IMR-90 (cell line): ENCODE measurements around the gene TJP3. TPM values are rescaled to one million over a fixed set of nuclear protein-coding genes. Genes with fewer than 3 reads are reported as not detected.

Experiments used
- ATAC-seq: fragments of 200-7000 bp; cut with Tn5 transposase; 2 replicates; pipeline ENCODE4 v1.9.1; 2020; ENCODE audit warnings: low read depth, mild to moderate bottlenecking, moderate library complexity
- BruUV-seq: library from RNA; stranded (reverse); fragments of 400-500 nt; replicated peaks from 2 replicates; lab custom pipeline; 2021; lab: Mats Ljungman, UMichigan
- CTCF ChIA-PET: fragments of 300-600 bp; formaldehyde crosslinking; extraction: SDS; loops from one replicate; lab custom pipeline; 2021; ENCODE audit warnings: antibody characterized with exemption; lab: Yijun Ruan, JAX
- POLR2A ChIA-PET: fragments of 300-600 bp; sonication (Branson Sonifier 250); formaldehyde crosslinking; loops from one replicate; lab custom pipeline; 2022; ENCODE audit warnings: antibody characterized with exemption; ENCODE audit not compliant: unreplicated experiment; lab: Charles Lee
- DNase-seq: peaks from one replicate; pipeline ENCODE4 v3.0.0; 2013
- H2AFZ ChIP-seq: replicated peaks from 2 replicates; pipeline ENCODE3; 2013; ENCODE audit warnings: low read length, mild to moderate bottlenecking; ENCODE audit not compliant: poor library complexity
- H2AK5ac ChIP-seq: 2 replicates; pipeline ENCODE4 v1.6.1; 2013; ENCODE audit warnings: low read depth, low read length, inconsistent platforms
- H2AK9ac ChIP-seq: replicated peaks from 2 replicates; pipeline ENCODE3; 2013; ENCODE audit warnings: mild to moderate bottlenecking, low read depth, low read length, moderate library complexity; ENCODE audit not compliant: poor library complexity
- H2BK120ac ChIP-seq: 2 replicates; pipeline ENCODE4 v1.6.1; 2013; ENCODE audit warnings: low read depth, low read length, inconsistent platforms
- H2BK15ac ChIP-seq: 3 replicates; pipeline ENCODE4 v1.6.1; 2013; ENCODE audit warnings: low read depth, low read length, inconsistent platforms
- H2BK20ac ChIP-seq: 2 replicates; pipeline ENCODE4 v1.6.1; 2013; ENCODE audit warnings: low read depth, mild to moderate bottlenecking, inconsistent platforms, low read length, moderate library complexity
- H2BK5ac ChIP-seq: 2 replicates; pipeline ENCODE4 v1.6.1; 2013; ENCODE audit warnings: mild to moderate bottlenecking, low read depth, low read length, inconsistent platforms; ENCODE audit not compliant: poor library complexity, severe bottlenecking
- H3K14ac ChIP-seq: replicated peaks from 2 replicates; pipeline ENCODE4 v1.6.1; 2013; ENCODE audit warnings: low read depth, low read length, inconsistent platforms
- H3K18ac ChIP-seq: 2 replicates; pipeline ENCODE4 v1.6.1; 2013; ENCODE audit warnings: low read depth, low read length, control low read depth
- H3K23ac ChIP-seq: 2 replicates; pipeline ENCODE4 v1.6.1; 2013; ENCODE audit warnings: low read depth, low read length, inconsistent platforms
- H3K27ac ChIP-seq: 2 replicates; pipeline ENCODE4 v1.5.1; 2013; ENCODE audit warnings: mild to moderate bottlenecking, control low read depth, low read length; ENCODE audit not compliant: insufficient read depth
- H3K27me3 ChIP-seq: 2 replicates; pipeline ENCODE4 v1.6.1; 2013; ENCODE audit warnings: low read length; ENCODE audit not compliant: control insufficient read depth, insufficient read depth
- H3K36me3 ChIP-seq: 2 replicates; pipeline ENCODE4 v1.6.1; 2013; ENCODE audit warnings: low read length, mixed read lengths; ENCODE audit not compliant: control insufficient read depth, insufficient read depth
- H3K4ac ChIP-seq: 2 replicates; pipeline ENCODE4 v1.6.1; 2013; ENCODE audit warnings: low read depth, low read length, inconsistent platforms
- H3K4me1 ChIP-seq: 2 replicates; pipeline ENCODE4 v1.6.1; 2013; ENCODE audit warnings: low read length, mixed read lengths; ENCODE audit not compliant: control insufficient read depth, insufficient read depth
- H3K4me2 ChIP-seq: 2 replicates; pipeline ENCODE4 v1.6.1; 2013; ENCODE audit warnings: low read depth, mild to moderate bottlenecking, control low read depth, low read length, moderate library complexity
- H3K4me3 ChIP-seq: 2 replicates; pipeline ENCODE4 v1.5.1; 2013; ENCODE audit warnings: low read depth, mild to moderate bottlenecking, control low read depth, low read length, moderate library complexity; ENCODE audit not compliant: insufficient read depth
- H3K56ac ChIP-seq: 2 replicates; pipeline ENCODE4 v1.6.1; 2013; ENCODE audit warnings: low read length, inconsistent platforms; ENCODE audit not compliant: insufficient read depth; ENCODE audit errors: extremely low read depth
- H3K79me1 ChIP-seq, 2 experiments: 2 replicates each; pipeline ENCODE4 v1.6.1; 2013; ENCODE audit warnings: low read length in 2 of 2, inconsistent platforms in 1 of 2, low read depth in 1 of 2
- H3K9ac ChIP-seq: 2 replicates; pipeline ENCODE4 v1.6.1; 2013; ENCODE audit warnings: low read depth, low read length, control low read depth
- H3K9me1 ChIP-seq: 2 replicates; pipeline ENCODE4 v1.6.1; 2013; ENCODE audit warnings: low read length, inconsistent platforms; ENCODE audit not compliant: insufficient read depth
- H3K9me3 ChIP-seq: 2 replicates; pipeline ENCODE4 v1.6.1; 2013; ENCODE audit warnings: low read length; ENCODE audit not compliant: control insufficient read depth, insufficient read depth
- H4K20me1 ChIP-seq: 2 replicates; pipeline ENCODE4 v1.6.1; 2013; ENCODE audit warnings: low read length, inconsistent platforms; ENCODE audit not compliant: insufficient read depth
- H4K5ac ChIP-seq: 2 replicates; pipeline ENCODE4 v1.6.1; 2013; ENCODE audit warnings: mild to moderate bottlenecking, low read depth, low read length, control low read depth
- H4K8ac ChIP-seq, 2 experiments: 2 replicates each; pipeline ENCODE4 v1.6.1; 2013; ENCODE audit warnings: low read depth in 2 of 2, low read length in 2 of 2, control low read depth in 1 of 2, inconsistent platforms in 1 of 2
- H4K91ac ChIP-seq: 2 replicates; pipeline ENCODE4 v1.6.1; 2013; ENCODE audit warnings: low read depth, low read length, inconsistent platforms; ENCODE audit not compliant: insufficient read depth
- NFE2L2 ChIP-seq: fragments of 150-350 bp; IDR thresholded peaks from 2 replicates; pipeline ENCODE4 v1.6.1; 2016; ENCODE audit warnings: low read depth, mild to moderate bottlenecking, low read length
- WGBS, 2 experiments: methylation state at CpG; one replicate each; pipeline versions ENCODE4 v1.1.5 to v1.1.7; 2013; ENCODE audit warnings: missing lambda C conversion rate in 2 of 2; ENCODE audit not compliant: insufficient read length in 1 of 2; ENCODE audit errors: extremely low coverage in 2 of 2; 5-methylcytosine and 5-hydroxymethylcytosine counted together
- dilution Hi-C: fragments of 300-500 bp; cut with HindIII; formaldehyde crosslinking; loops from one replicate; pipeline ENCODE4 v1.14.3; 2018; ENCODE audit warnings: low sequenced_read_pairs; ENCODE audit not compliant: unreplicated experiment
- in situ Hi-C: fragments of 300-500 bp; cut with MboI; formaldehyde crosslinking; loops from 3 replicates; pipeline ENCODE4 v1.14.3; 2019; ENCODE audit warnings: low sequenced_read_pairs, inconsistent platforms, mixed read lengths
- intact Hi-C: fragments of 100-400 bp; cut with micrococcal nuclease; formaldehyde crosslinking; loops from 2 replicates; pipeline ENCODE4 v1.10.0; 2022
- polyA plus RNA-seq, 3 experiments: library from polyadenylated mRNA; depleted of rRNA; stranded (reverse); fragments of >200 nt; gene quantifications; 2 replicates each; pipeline ENCODE4 v1.2.3, GENCODE V29; 2012; ENCODE audit warnings: low replicate concordance in 1 of 3
- total RNA-seq: library from RNA; depleted of rRNA; stranded (reverse); fragments of >200 nt; gene quantifications from 2 replicates; pipeline ENCODE4 v1.2.3, GENCODE V29; 2012
- TF ChIP-seq, protein P1 (sequence below): conservative IDR thresholded peaks from 2 replicates; pipeline ENCODE4 v1.5.1; 2012; ENCODE audit warnings: mild to moderate bottlenecking, low read depth, low read length, improper control_type of control experiment

TJP3 gene
- total and polyA plus RNA-seq, 2 of the 4 experiments (the other 2 are of a cell fraction): not detected

DNA sequence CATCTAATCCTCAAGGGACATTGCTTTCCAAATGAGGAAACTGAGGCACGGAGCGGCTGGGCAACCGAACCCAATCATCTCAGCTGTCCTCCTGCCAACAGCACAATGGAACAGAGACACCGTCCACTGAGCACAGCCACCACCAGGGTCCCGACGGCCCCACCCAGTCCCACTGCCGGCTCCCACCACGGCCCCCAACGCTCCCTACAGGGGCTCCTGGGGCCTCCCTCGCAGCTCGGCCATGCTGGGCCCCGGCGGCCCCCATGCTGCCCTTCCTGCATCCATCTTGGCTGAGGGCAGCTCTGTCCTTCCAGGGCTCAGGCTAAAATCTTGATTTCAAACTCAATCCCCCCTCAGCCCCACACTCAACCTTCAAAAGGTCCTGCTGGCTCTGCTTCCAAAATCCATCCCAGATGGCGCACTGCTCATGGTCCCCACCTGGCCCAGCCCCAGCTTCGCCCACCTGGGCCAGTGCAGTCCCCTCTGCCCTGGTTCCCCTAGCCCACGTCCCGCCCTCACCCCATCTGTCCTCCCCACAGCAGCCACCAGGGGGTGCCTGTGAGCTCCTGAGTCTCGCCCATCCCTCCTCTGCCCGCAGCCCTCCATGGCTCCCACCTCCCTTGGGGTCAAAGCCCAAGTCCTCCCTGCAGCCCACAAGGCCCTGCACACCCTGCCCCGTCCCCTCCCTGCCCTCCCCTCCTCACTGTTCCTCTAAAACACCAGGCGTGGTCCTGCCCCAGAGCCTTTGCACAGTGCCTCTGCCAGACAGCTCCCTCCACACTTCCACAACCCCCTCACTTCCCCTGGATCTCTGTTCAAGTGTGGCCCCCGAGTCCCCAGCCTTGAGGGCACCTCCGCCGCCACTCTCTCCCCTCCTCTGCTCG is 15.8 kb upstream of the TJP3 start:
- H4K20me1 ChIP-seq: peaks cover 91% of the 10 kb centered on the region
- no peak for TF ChIP-seq NFE2L2
- TF ChIP-seq, protein P1, sequence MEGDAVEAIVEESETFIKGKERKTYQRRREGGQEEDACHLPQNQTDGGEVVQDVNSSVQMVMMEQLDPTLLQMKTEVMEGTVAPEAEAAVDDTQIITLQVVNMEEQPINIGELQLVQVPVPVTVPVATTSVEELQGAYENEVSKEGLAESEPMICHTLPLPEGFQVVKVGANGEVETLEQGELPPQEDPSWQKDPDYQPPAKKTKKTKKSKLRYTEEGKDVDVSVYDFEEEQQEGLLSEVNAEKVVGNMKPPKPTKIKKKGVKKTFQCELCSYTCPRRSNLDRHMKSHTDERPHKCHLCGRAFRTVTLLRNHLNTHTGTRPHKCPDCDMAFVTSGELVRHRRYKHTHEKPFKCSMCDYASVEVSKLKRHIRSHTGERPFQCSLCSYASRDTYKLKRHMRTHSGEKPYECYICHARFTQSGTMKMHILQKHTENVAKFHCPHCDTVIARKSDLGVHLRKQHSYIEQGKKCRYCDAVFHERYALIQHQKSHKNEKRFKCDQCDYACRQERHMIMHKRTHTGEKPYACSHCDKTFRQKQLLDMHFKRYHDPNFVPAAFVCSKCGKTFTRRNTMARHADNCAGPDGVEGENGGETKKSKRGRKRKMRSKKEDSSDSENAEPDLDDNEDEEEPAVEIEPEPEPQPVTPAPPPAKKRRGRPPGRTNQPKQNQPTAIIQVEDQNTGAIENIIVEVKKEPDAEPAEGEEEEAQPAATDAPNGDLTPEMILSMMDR: peak; percentile 37
- H3K9ac ChIP-seq: no peak overlapping the region
- H3K9me1 ChIP-seq: peaks cover 6% of the 10 kb centered on the region
- H3K9me3 ChIP-seq: no peaks in the 10 kb centered on the region
- BruUV-seq: no TSS peak
- H2AK9ac ChIP-seq: no peak overlapping the region
- dilution Hi-C loops (no loop called here), intact Hi-C loops (no loop called here), in situ Hi-C loops (no loop called here)
- no peak overlapping the region for H3K23ac ChIP-seq
- no peak overlapping the region for H2AFZ ChIP-seq
- H2BK20ac ChIP-seq: no peak overlapping the region
- no peak overlapping the region for H4K8ac ChIP-seq
- no peaks in the 10 kb centered on the region for H3K27me3 ChIP-seq
- H2BK15ac ChIP-seq: no peak overlapping the region
- CTCF ChIA-PET: no interaction called here
- H4K5ac ChIP-seq: no peak overlapping the region
- DNase-seq (no peak), ATAC-seq (peak; percentile 43; the same call in 1 of the 2 replicates)
- POLR2A ChIA-PET: no interaction called here
- H2BK120ac ChIP-seq: no peak overlapping the region
- H3K79me1 ChIP-seq: peaks cover 16 to 66% of the 10 kb centered on the region in 2 experiments
- no peak overlapping the region for H3K4me2 ChIP-seq
- H3K27ac ChIP-seq: no peak overlapping the region
- no peak overlapping the region for H3K14ac ChIP-seq
- H3K4me3 ChIP-seq: no peak overlapping the region
- 96% methylated on average over 16 of the region's 25 CpGs; no CpG with 5 or more reads in 1 of the 2 experiments for WGBS, 2 experiments
- H4K91ac ChIP-seq: no peak overlapping the region
- H2BK5ac ChIP-seq: no peak overlapping the region
- peaks cover 11% of the 10 kb centered on the region for H3K36me3 ChIP-seq
- no peaks in the 10 kb centered on the region for H3K4me1 ChIP-seq
- no peak overlapping the region for H3K18ac ChIP-seq
- H2AK5ac ChIP-seq: no peak overlapping the region
- no peak overlapping the region for H3K56ac ChIP-seq
- H3K4ac ChIP-seq: no peak overlapping the region
